ENCODE results near the gene SMARCA1.
A peak's percentile ranks its signal among the peaks of the same experiment; 100 is the strongest.

SMARCA1 gene

GRCh38 chrX:129544780-129545179 lies 21.5 kb upstream of the SMARCA1 start:
- Histone ChIP-seq H3K79me2 (ENCODE audit: low read length) (no peaks in the 10 kb centered on the region), H3K9me3 (replicated peaks; ENCODE audit: insufficient read depth, low read length) (no peaks in the 10 kb centered on the region), H3F3A (ENCODE audit: insufficient read depth, low read length) (no peaks in the 10 kb centered on the region), H3K9me2 (replicated peaks; ENCODE audit: insufficient read depth, low read length) (no peaks in the 10 kb centered on the region), H3K36me3 (replicated peaks; ENCODE audit: insufficient read depth, low read length) (no peaks in the 10 kb centered on the region), H3K4me2 (ENCODE audit: low read depth, low read length) (no peak overlapping the region), H3K4me3 (ENCODE audit: low read length) (no peak overlapping the region), H3K4me1 (ENCODE audit: low read length) (no peaks in the 10 kb centered on the region), H3K27ac (ENCODE audit: low read length) (no peak overlapping the region), H3K27me3 (replicated peaks; ENCODE audit: insufficient read depth, low read length) (no peaks in the 10 kb centered on the region), H2AFZ (ENCODE audit: low read length) (no peak overlapping the region), H3K9ac (ENCODE audit: low read length) (no peak overlapping the region), H4K20me1 (ENCODE audit: insufficient read depth, low read length) (no peaks in the 10 kb centered on the region)
- TF ChIP-seq, protein P1, sequence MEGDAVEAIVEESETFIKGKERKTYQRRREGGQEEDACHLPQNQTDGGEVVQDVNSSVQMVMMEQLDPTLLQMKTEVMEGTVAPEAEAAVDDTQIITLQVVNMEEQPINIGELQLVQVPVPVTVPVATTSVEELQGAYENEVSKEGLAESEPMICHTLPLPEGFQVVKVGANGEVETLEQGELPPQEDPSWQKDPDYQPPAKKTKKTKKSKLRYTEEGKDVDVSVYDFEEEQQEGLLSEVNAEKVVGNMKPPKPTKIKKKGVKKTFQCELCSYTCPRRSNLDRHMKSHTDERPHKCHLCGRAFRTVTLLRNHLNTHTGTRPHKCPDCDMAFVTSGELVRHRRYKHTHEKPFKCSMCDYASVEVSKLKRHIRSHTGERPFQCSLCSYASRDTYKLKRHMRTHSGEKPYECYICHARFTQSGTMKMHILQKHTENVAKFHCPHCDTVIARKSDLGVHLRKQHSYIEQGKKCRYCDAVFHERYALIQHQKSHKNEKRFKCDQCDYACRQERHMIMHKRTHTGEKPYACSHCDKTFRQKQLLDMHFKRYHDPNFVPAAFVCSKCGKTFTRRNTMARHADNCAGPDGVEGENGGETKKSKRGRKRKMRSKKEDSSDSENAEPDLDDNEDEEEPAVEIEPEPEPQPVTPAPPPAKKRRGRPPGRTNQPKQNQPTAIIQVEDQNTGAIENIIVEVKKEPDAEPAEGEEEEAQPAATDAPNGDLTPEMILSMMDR (IDR thresholded peaks at IDR 0.05; ENCODE audit: low read length), result no peak
- TF ChIP-seq EZH2 (optimal IDR thresholded peaks at IDR 0.05; ENCODE audit: low read depth, low read length) (no peak), EZH2phosphoT487 (IDR thresholded peaks at IDR 0.05; ENCODE audit: low read length) (no peak)
- no peak for DNase-seq

DNA sequence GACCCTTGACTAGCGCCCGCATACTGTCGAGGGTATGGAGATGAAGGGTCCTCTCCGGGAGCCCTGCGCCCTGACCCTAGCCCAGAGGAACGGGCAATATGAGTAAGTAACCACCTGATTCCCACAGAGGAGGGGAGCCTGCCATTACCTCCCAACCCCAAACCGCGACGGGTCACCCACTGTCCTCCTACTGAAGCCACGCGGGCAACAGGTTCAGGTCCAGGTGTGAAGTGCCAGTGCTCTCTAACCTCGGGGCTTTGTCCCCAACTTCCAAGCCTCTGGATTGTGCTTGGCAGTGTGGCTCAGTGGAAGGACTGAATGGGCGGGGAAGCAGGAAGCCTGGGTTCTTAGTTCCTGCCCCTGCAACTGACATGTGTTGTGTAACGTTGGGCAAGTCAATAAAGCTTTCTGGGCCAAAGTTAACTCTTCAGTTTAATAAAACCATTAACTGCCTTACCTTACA lies 17.5 kb upstream of the SMARCA1 start:
- Histone ChIP-seq H3F3A (ENCODE audit: insufficient read depth, low read length) (no peaks in the 10 kb centered on the region), H3K27ac (ENCODE audit: low read length) (no peak overlapping the region), H4K20me1 (ENCODE audit: insufficient read depth, low read length) (no peaks in the 10 kb centered on the region), H2AFZ (ENCODE audit: low read length) (peak overlapping the region; percentile 71), H3K36me3 (replicated peaks; ENCODE audit: insufficient read depth, low read length) (no peaks in the 10 kb centered on the region), H3K4me1 (ENCODE audit: low read length) (no peaks in the 10 kb centered on the region), H3K4me3 (ENCODE audit: low read length) (peak overlapping the region; percentile 73), H3K9me2 (replicated peaks; ENCODE audit: insufficient read depth, low read length) (no peaks in the 10 kb centered on the region), H3K9ac (ENCODE audit: low read length) (peak overlapping the region; percentile 25; the same call in 1 of the 2 replicates), H3K9me3 (replicated peaks; ENCODE audit: insufficient read depth, low read length) (no peaks in the 10 kb centered on the region), H3K27me3 (replicated peaks; ENCODE audit: insufficient read depth, low read length) (no peaks in the 10 kb centered on the region), H3K79me2 (ENCODE audit: low read length) (no peaks in the 10 kb centered on the region), H3K4me2 (ENCODE audit: low read depth, low read length) (peak overlapping the region; percentile 73)
- TF ChIP-seq, protein P1 (IDR thresholded peaks at IDR 0.05; ENCODE audit: low read length), result no peak
- no peak for TF ChIP-seq EZH2phosphoT487 (IDR thresholded peaks at IDR 0.05; ENCODE audit: low read length)
- TF ChIP-seq EZH2 (optimal IDR thresholded peaks at IDR 0.05; ENCODE audit: low read depth, low read length), result no peak
- no peak for DNase-seq

DNA sequence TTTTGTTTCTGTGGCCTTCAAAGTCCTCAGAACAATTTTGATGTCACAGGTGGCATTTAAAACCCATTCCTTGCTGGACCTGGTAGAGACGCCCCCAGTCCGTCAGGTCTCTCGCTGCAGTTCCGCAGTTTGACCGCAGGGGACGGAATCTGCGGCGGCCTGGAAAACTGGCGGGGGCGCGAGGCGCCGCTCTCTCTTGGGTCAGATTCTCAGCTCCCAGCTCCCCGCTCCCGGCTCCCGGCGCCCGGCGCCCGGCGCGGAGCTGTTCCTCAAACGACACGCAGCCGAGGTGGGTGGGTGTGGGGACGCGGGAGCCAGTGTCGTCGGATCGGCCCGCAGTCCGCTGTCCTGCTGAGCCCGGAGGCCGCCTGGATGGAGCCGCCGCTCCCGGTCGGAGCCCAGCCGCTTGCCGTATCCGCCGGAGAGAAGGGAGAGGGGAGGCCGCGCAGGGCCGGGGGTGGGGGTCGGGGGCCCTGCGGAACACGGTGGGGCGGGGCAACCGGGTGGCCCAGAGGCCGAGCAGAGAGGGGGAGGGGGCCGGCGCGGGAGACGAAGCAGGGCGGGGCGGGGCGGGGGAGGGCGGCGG lies 16.9 kb upstream of the SMARCA1 start, which contains the start of gene OCRL:
Gene OCRL, plus strand, starts transcription at position 192 of the 586 bp plus-strand sequence. Its CDS starts 181 bp downstream, at position 373.
- TF ChIP-seq, protein P1 (IDR thresholded peaks at IDR 0.05; ENCODE audit: low read length), result peak; percentile 59
- no peak for TF ChIP-seq EZH2 (optimal IDR thresholded peaks at IDR 0.05; ENCODE audit: low read depth, low read length)
- peak; percentile 53 for DNase-seq

More for the DNA sequence above, 16.9 kb upstream of the SMARCA1 start, which contains the start of gene OCRL:
- H3K4me3 ChIP-seq (ENCODE audit: low read length), result peak within 1 kb of the TSS; percentile 73
- H3K27ac ChIP-seq (ENCODE audit: low read length), result no peak within 1 kb of the TSS
- no peaks in the 10 kb centered on the region for H3K79me2 ChIP-seq (ENCODE audit: low read length)
- no peaks in the 10 kb centered on the region for H3K27me3 ChIP-seq (replicated peaks; ENCODE audit: insufficient read depth, low read length)
- H3K4me2 ChIP-seq (ENCODE audit: low read depth, low read length), result peak within 1 kb of the TSS; percentile 73
- peak within 1 kb of the TSS; percentile 50; the same call in 1 of the 2 replicates for H3K9ac ChIP-seq (ENCODE audit: low read length)
- no peaks in the 10 kb centered on the region for H3K4me1 ChIP-seq (ENCODE audit: low read length)
- peak within 1 kb of the TSS; percentile 71 for H2AFZ ChIP-seq (ENCODE audit: low read length)
- H3F3A ChIP-seq (ENCODE audit: insufficient read depth, low read length), result no peaks in the 10 kb centered on the region
- H3K9me3 ChIP-seq (replicated peaks; ENCODE audit: insufficient read depth, low read length), result no peaks in the 10 kb centered on the region
- no peaks in the 10 kb centered on the region for H3K36me3 ChIP-seq (replicated peaks; ENCODE audit: insufficient read depth, low read length)
- H3K9me2 ChIP-seq (replicated peaks; ENCODE audit: insufficient read depth, low read length), result no peaks in the 10 kb centered on the region
- H4K20me1 ChIP-seq (ENCODE audit: insufficient read depth, low read length), result no peaks in the 10 kb centered on the region

Measured in MM.1S (cell line).